HG03442 (cell line): Measurements from ENCODE around the gene WDR82.

ENCODE experiments used
- ATAC-seq: cut with Tn5 transposase; IDR thresholded peaks from one replicate; pipeline ENCODE4 v1.9.1; 2021; ENCODE audit warnings: mild to moderate bottlenecking, moderate library complexity; ENCODE audit not compliant: unreplicated experiment

WDR82 gene

GRCh38 chr3:52240059-52240885 lies 38.2 kb downstream of the WDR82 start:
- no peak for ATAC-seq

- peak; percentile 70 for ATAC-seq
Observed at GRCh38 chr3:52238761-52239701, 39.4 kb downstream of the WDR82 start, which contains the start of gene TWF2. TSS of gene TWF2 (minus strand) at chr3:52239158. CDS start at chr3:52239016, 142 bp downstream.

DNA sequence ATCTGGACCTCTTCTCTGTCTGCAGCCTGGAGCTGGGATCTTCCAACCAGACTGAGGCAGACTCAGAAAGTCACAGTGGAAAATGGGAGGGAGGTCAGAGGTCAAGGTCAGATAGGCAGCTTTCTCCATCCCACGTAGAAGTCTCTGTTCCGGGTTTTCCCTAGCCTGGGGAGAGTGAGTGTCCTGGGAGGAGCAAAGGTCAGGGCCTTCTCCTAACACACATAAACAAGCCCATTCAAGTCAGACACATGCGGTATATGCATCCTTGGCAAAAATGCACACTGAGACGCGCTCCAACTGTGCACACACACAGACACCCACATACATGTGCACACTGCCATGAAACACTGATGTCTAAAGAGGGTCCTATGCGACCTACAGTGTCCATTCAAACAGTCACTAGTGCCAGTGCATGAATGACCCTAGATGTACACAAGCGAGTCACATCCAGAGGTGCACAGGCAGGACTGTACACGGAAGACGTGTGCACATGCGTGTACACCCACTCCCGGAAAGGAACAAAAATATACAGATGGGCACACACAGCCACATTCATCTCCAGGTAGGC lies 40.2 kb downstream of the WDR82 start:
- ATAC-seq = no peak

DNA sequence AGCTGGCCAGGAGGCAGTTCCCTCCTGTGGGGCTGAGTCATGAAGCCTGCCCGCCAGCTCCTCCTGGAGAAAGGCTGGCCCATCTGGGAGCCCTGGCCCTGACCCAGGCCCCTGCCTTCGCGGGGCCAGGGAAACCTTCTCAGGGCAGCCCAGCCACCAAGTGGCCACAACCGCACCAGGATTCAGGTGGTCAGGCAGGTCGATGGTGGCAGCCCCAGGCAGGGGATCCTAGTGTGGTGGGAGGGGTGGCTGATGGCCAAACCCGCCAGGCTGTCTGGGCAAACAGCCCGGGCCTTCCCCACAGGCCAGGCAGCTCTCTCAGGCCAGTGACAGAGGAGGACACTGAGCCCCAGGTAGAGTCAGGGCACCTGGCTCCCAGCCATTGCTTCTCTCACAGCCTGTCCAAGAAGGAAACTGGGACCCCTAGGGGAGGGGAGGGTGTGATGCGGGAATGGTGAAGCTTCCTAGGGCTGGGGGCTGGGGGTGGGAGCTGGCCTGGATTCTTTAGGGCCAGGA lies 40.7 kb downstream of the WDR82 start:
- no peak for ATAC-seq

- no peak for ATAC-seq
Observed at GRCh38 chr3:52237006-52237656, 41.3 kb downstream of the WDR82 start.

DNA sequence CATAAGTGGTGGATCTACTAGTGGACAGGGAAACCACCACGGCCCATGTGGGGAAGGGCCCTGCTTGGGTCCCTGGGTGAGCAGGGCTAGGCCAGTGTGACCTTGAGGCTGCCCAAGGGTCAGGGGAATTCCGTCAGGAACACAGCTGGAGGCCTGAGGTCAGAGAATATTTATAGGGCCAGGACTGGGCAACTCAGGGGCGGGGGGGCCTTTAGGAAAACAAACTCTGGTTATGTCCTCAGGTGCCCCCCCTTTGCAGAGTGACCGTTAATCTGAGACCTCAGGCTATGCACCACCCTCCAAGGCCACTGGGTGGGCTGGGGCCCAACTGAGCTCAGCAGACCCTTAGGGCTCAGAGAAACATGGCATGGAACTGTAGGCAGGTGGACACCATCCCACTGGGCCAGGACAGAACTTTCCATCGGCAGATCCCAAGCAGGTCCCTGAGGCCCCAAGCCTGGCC lies 42.0 kb downstream of the WDR82 start:
- ATAC-seq = no peak

GRCh38 chr3:52234516-52235447 lies 43.7 kb downstream of the WDR82 start:
- ATAC-seq = no peak

GRCh38 chr3:52233968-52234367 lies 44.5 kb downstream of the WDR82 start:
- ATAC-seq = no peak

DNA sequence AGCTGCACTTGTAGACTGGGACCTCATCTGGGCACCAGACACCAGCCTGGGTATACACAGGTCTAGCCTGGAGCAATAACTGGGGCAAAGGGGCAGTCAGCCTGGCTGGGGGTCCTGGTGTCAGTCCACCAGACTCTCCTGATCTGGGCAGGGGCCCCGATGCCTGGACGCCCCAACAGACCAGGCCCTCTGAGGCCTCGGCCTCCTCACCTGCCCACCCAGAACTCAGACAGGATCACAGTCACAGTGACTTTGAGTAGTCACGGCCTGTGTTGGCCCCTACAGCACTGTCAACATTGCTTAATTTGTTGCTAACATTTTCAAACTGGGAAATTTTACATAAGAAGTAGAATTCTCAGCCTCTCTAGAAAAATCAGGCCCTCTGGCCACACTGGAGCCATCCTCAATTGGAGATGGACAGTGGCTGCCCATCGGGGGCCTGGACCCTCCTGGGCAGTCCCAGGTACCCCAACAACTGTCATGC lies 45.3 kb downstream of the WDR82 start:
- ATAC-seq = no peak

DNA sequence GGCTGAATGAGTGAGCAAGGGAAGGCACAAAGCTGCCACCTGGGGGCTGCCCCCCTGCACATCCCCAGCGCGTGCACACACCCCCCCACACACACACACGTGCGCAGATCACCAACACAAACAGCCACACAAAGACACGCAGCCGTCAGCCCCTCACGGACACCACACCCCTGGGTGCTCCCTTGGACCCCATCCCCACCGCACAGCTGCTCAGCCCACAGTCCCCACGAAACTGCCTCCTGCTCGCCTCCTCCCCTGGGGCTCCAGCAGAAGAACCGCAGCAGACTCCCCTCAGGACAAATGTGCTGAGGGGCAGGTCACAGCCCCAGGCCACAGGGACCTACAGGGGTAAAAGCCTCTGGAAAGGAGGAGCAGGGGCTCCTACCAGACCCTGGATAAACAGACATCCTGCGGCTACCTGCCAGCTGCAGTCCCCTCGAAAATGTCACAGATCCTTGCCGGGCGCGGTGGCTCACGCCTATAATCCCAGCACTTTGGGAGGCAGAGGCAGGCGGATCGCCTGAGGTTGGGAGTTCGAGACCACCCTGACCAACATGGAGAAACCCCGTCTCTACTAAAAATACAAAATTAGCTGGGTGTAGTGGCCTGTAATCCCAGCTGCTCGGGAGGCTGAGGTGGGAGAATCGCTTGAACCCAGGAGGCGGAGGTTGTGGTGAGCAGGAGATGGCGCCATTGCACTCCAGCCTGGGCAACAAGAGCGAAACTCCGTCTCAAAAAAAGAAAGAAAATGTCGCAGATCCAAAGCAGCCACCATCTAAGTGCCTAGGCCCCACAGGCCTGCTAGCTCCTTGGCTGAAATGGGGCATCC lies 46.0 kb downstream of the WDR82 start:
- no peak for ATAC-seq

DNA sequence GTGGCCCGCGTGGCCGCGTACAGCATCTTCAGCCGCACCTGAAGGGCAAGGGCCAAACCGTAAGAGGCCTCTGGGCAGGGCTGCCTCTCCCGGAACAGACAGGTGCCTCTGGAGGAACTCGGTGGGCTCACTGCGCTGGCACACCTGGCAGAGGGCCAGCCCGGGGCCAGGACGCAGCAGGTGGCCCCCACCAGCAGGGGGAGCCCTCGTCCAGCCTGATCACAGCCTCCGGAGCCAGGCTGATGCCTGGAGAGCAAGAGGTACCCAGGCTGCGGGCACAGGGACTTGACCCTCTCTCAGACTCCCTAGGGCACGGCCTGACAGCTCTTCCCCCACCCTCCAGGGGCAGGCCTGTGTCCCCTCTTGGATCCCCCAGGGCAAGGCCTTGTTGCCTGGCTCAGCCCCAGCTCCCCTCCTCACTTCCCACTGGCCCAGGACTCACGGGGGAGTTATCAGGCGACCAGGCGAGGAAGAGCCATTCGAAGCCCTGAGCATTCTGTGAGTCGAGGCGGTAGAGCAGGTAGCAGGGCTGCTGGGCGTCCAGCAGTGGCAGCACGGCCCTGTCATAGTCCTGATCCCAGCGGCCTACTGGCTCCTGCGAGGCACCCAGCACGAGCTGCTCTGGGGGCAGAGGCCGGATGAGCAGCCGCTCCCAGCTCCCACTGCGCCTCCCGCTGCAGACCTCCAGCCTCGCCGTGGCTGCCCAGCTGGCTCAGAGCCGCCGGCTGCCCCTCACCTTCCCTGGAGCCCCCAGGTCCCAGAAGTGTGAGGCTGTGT lies 46.8 kb downstream of the WDR82 start:
- no peak for ATAC-seq

DNA sequence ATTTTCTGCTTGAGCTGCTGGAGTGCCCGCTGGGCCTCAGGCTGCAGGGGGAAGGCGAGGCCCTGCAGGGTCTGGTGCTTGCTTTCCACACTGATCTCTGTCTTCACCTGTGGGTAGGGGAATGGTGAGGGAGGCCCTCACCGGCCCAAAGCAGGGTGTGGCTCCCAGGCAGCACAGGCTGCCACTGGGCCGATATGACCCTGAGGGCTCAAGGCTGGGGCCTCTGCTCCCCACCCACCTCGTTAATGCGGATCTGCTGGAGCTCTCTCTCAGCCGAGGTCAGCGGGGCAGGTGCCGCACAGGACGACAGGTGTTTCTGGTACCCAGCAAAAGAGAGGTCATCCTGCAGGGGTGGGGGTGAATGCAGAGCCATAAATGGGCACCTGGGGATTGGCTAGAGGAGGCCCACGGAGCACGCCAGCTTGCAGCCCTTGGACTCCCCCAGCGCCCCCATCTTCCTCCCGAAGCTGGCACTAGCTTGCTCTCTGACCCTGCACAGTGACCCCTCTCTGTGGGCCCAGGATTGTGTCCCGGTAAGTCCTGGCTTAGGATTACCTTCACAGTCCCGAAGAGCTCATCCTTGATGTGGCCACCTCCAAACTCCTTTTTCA lies 47.5 kb downstream of the WDR82 start:
- no peak for ATAC-seq

- no peak for ATAC-seq
Observed at GRCh38 chr3:52230461-52230860, 48.0 kb downstream of the WDR82 start.

GRCh38 chr3:52229656-52230055 lies 48.8 kb downstream of the WDR82 start:
- ATAC-seq = no peak

GRCh38 chr3:52228751-52229291 lies 49.6 kb downstream of the WDR82 start:
- no peak for ATAC-seq

DNA sequence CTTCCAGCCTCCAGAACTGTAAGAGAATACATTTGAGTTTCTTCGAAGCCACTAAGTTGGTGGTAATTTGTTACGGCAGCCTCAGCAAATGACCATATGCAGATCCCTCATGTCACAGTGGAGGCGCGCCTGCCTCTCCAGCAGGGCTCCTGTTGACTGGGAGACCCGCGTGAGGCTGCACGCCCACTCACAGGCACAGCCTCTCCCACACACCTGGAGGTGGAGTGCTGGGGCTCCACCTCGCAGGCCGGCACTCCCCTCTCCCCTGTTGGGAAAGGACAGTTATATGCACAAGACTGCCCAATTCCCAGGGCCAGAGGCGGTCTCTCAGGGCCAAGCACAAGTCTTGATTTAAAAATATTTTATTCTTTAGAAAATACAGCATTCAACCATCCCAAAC lies 50.2 kb downstream of the WDR82 start:
- ATAC-seq = no peak

DNA sequence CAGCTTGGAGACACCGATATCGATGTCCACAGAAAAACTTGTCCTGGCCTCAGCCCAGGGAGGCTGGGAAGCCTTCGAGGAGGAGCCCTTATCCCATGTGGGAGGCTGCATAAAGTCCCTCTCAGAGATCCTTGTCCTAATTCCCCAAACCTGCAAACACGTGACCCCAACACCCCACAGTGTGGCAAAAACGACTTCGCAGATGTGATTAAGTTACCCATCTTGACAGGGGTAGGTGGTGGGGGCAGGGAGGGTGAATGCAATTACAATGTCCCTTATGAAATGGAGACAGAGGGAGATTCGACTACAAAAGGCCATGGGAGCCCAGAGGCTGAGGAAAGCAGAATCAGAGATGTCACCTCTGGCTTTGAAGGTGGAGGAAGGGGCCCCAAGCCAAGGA lies 50.7 kb downstream of the WDR82 start:
- ATAC-seq = no peak
